ENCODE measurements around the gene TPM1. TPM values are rescaled to one million over a fixed set of nuclear protein-coding genes. Genes with fewer than 3 reads are reported as not detected.
"Not testable (repeated sequence)": the region's sequence is repeated elsewhere in the genome, so short reads cannot be mapped to it uniquely, and the experiment has no call there.

The TPM1 gene
- total RNA-seq (2014; rRNA removed; shearing (Covaris generic)) = 1,051 and 1,337 TPM in 2 replicates

DNA sequence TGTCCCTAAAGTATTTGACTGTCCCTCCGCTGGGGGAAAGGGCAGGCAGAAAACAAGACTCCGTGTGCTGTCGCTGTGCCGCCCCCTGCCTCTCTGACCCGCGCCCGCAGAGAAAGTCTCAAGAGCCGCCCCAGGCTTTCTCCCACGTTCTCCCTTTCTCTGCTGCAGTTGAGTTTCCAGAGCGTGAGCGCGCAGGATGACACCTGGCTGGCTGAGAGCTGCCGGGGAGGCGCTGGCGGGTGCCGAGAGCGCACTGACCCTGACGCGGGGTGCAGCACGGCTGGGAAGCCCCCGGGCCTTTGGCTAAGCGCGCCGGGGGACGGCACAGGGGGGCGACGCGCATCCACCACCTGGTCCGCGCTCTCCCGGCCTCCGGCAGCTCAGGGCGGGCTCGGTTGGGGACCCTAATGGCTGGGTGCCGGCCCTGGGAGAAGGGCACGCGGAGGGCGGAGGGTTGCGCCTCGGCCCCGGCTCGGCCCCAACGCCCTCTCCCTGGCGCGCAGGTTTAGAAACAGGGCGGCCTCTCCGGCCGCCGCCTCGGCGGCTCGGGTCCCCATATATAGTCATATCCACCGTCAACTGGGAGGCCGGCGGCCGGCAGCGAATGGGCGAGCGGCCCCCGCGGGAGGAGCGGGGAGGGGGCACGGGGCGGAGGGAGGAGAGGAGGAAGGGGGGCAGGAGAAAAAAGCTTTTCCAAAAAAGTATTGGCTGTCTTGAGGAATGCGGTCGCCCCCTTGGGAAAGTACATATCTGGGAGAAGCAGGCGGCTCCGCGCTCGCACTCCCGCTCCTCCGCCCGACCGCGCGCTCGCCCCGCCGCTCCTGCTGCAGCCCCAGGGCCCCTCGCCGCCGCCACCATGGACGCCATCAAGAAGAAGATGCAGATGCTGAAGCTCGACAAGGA lies at the start of gene TPM1:
TPM1 (plus strand) TSS at position 774 of the 903 bp plus-strand sequence; CDS start at position 857, 83 bp downstream.
- DNase-seq (ENCODE audit: low read depth) = peak; percentile 93

DNA sequence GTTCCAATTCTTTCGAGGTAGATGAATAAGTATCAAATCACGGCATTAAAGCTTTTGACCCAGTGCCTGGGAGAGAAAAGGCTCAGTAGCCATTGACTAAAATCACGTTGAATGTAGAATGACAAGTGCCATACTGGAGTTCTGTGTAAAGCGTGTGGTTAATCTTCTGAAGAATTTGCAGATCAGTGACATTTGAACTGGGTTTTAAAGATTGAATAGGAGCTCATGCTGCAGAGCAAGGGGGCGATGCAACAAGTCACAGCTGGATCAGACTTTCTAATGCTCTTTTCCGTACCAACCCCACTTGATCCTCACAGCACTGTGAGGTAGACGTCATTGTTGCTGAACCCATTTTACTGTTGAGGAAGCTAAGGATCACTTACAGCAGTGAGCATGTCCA lies 49.5 kb upstream of the TPM1 start:
- DNase-seq (ENCODE audit: low read depth) = no peak

DNA sequence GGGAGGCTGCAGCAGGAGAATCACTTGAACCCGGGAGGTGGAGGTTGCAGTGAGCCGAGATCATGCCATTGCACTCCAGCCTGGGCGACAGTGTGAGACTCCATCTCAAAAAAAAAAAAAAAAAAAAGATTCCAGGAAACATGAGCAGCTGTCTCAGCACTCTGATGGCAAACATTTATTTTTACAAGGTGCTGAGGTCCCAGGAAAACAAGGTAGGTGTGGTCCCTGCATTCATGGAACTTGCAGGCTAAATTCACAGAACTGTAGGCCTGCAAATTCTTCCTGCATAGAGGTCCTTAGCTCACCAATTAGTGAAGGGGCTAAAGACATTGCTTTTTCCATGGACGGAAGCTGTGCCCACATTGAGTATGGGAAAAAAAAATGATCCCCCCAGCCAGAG lies 48.9 kb upstream of the TPM1 start:
- not testable (repeated sequence) for DNase-seq (ENCODE audit: low read depth)

DNA sequence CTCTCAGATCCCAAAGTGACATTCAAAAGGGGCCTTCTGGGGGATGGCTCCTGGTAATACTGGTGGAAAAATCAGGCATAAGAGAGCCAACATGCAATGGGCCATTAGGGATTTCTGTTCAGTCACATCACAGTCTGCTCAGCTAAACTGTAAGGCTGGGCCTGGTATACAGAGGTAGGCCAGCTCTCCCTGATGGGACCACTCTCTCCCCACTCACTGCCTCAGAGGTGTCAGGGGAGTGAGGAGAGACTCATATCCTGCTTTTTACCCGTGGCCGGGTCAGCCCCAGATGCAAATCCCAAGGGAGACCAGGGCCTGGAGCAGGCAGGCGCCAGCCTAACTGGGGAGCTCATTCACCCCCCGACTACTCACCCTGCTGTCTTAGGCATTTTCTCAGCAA lies 48.1 kb upstream of the TPM1 start:
- DNase-seq (ENCODE audit: low read depth) = no peak

DNA sequence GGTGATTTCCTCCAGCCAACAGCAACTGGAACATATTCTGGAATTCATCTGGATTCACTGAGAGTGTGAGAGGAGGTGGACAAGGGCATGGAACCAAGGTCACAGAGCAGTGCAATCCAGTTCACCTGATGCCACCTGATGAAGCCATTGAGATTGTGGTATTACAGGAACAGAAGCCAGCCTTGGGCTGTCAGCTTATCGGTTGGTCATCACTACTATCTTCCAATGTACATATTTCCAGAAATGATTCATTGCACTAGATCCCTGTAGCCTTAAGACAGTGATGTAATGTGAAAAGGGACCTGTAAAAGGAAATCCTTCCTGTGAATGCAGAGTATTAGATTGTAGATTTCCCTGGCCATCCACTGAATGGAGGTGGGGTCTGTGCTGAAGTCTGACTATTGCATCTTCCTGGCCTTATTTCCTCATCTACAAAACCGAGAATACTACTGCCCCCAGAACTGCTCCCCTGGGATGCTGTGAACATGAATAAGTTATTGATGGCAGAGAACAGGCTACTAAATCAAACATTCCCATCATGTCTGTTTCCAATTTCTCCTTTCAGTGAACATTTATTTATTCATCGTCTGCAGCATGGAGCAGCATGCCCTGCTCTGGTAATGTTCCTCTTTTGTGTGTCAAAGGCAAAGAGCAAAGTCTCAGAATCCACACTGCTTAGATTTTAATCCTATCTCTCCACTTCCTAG lies 47.4 kb upstream of the TPM1 start:
- DNase-seq (ENCODE audit: low read depth) = peak; percentile 56

DNA sequence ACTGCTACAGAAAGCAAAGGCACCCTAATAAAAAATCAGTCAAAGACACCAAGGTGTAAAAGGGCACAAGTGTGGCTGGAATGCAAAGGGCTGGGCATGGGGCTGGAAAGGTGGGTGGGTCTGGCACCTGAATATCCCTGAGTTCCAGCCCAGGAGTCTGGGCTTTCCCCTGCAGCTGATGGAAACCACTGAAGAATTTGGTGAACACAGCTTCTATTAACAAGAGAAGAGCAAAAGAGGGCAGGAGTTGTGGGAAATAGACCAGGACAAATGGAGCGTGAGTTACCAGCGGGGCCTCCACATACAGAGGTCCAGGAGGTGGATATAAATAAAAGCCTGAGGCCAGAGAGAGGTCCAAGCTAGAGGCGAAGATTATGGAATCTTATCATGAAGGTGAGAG lies 45.1 kb upstream of the TPM1 start:
- peak; percentile 29 for DNase-seq (ENCODE audit: low read depth)

DNA sequence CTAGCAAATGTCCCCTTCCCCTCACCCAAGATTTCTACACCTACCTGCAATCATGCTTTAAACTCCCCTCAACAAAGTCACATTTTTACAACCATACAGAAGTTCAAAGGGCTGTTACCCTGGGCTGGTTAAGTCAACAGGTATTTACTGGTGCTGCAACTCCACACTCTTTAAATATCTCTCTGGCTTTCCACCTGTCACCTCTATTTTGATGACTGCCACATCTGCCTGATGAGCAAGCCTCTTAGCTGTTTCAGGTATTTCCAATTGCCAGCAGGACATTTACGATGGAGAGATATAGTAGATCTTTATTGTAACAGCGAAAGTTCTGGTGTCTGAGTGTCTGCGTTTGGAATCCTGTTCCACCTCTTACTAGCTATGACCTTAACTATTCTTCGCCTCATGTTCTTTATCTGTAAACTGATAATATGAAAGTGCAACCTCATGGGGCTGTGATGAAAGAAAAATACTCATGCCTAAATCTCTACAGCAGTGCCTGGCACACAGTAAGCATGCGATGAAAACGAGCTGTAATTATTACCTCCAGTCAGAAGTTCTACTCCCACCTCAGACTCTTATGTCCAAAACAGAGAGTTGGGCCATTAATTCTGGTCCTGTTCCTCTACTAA lies 44.2 kb upstream of the TPM1 start:
- no peak for DNase-seq (ENCODE audit: low read depth)

DNA sequence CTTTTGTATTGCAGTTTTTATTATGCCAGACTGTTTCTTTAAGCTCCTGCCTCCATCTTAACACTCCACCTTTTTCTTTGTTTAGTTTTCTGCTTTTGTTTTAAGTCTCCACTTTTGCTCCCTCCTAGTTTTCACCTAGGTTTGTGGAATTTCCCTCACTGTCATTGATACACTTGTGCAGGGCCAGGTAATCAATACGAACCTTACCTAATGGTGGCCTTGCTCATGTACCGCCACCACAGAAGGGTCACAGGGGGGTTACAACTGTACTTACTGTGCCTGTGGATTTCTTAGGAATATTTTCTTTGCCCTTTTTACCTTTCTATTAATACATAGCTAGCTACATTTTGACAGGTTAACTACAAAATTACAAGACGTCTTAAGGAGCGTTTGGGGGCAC lies 43.4 kb upstream of the TPM1 start:
- DNase-seq (ENCODE audit: low read depth) = no peak

DNA sequence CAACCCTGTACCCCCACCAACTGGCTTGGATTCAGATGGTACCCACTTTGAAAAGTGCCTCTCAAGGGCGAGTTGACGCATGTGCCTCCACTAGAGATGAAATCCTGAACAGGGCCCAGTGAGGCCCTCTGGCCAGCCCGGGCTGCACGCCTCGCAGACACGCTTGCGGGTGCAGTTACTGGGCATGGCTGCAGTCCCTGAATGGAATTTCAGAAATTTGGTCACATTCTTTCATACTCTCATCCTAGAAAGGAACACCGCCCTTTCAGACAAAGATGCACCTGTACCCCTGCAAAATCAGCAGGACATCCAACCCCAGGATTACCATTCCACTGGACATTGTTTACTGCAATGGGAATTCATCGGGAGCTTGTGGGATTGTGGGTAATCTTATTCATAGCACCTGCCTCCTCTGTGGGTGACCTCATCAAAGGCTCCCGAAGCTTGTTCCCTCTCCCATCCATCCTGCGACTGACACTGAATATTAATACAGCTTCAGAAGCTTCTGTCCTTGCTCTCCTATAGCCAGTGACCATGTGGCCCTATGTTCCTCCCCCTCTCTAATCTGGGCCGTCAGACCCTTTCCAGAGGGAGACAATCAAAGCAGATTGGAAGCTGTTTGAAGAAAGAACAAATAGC lies 42.5 kb upstream of the TPM1 start:
- DNase-seq (ENCODE audit: low read depth) = no peak

DNA sequence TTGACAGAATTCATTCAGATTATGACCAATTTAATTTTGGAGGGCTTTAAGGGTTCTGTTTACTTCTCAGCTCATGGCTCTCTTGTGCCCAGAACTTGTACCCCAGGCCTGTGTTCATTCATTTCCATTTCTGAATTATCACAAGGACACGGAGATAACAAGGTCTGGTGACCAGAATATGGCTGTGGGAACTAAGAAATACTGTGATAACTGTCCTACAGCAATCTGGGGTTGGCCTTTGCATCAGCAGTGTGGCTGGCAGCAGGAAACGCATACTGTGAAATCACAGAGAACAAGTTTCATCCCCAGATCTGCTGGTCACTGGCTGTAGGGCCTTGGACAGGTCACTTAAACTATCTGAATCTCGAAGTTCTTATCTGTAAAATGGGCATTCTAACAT lies 41.8 kb upstream of the TPM1 start:
- no peak for DNase-seq (ENCODE audit: low read depth)

DNA sequence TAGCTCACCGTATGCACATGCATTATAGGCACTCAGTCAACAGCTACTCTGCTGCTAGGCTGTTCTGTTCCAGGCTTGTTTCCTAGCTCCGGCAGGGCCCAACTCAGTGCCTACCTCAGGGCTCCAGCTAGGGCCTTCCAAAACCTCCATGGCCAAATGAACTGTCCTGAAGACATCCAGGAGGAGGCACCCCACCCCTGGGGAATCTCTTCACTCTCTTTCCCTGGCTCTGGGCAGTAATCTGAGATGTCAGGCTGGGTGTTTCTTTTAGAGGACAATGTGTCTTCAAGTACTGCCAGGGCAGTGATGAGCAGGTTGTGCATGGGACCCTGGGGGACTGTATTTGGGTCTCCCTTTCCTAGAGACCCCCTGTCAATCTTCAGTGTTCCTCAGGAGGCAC lies 38.3 kb upstream of the TPM1 start:
- DNase-seq (ENCODE audit: low read depth) = peak; percentile 62

DNA sequence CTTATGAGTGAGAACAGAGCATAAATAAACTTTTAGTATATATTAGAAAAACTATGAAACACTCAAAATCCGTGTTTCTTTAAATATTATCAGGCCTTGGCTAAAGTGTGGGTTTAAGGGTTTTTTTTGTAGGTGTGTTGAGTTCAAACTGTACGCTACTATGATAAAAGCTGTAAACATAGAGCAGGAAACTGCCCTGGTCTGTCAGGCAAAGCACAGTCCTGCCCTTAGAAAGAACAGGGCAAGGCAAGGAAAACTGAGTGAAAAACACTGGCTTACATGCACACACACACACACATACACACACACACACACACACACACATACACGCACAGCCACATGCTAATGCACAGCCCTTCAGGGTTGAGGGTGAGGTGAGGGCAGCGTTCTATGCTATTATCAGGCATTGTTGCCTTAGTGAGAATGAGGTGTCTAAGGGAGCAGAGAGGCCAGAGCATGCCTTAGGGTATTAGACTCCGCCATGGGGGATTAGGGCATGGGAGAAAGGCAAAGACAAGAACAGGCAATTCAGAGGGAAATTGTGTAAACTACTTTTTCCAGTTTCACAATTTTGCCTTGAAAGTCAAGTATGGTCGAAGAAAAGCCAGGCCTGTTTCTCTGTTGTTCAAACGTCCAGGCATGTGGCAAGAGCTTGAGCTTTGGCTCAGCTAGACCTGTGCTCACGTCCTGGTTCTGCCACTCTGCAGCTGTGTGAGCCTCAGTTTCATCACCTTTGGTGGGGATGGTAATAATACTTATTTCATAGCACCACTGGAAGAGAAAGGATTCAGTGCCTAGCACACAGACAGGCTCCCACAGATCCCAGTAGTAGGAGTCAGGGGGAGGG lies 36.3 kb upstream of the TPM1 start:
- DNase-seq (ENCODE audit: low read depth) = no peak

DNA sequence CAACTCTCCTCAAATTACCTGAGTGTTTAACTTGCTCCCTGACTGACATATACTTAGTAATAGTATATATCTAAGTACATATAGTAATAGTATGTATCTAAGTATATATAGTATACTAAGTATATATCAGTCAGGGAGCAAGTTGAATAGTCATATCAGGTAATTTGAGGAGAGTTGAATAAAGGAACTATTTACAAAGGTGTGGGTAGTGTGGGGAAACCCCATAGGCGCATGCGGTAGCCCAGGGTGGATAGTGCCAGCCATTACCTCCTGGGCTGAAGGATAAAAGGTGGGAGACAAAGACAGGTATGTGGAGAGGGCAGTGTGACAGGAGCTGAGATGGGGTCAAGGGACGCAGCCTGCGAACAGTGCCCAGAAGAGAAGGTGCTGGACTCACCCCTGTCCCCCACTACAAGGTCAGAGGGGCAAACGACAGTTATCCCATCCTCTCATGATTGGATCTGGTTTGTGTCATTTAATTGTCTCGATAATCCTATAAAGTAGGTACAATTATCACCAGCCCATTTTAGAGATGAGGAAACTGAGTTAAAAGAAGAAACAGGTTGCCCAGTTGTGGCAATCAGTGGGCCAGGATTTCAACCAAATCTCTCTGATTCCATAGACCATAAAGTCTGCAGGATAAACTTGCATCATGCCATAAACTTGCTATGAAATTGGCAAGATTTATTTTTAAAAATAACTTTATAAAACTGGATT lies 34.1 kb upstream of the TPM1 start:
- no peak for DNase-seq (ENCODE audit: low read depth)

DNA sequence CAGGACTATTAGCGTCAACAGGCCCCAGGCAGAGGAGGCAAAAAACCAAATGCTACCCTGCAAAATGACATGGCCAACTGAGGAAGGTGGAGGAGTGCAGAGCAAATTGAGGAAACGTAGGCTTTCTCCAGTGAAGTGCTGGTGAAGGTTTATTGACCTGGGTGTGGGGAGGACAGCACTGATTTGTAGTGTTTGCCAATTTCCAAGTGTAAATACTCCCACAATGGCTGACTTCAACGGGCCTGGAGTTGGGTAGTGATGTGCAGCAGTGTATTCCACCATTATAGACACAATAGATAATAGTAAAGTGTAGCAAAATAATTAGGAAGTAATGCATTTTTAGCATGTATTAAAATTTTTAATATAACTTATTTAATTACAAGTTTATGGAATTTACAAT lies 32.2 kb upstream of the TPM1 start:
- no peak for DNase-seq (ENCODE audit: low read depth)

DNA sequence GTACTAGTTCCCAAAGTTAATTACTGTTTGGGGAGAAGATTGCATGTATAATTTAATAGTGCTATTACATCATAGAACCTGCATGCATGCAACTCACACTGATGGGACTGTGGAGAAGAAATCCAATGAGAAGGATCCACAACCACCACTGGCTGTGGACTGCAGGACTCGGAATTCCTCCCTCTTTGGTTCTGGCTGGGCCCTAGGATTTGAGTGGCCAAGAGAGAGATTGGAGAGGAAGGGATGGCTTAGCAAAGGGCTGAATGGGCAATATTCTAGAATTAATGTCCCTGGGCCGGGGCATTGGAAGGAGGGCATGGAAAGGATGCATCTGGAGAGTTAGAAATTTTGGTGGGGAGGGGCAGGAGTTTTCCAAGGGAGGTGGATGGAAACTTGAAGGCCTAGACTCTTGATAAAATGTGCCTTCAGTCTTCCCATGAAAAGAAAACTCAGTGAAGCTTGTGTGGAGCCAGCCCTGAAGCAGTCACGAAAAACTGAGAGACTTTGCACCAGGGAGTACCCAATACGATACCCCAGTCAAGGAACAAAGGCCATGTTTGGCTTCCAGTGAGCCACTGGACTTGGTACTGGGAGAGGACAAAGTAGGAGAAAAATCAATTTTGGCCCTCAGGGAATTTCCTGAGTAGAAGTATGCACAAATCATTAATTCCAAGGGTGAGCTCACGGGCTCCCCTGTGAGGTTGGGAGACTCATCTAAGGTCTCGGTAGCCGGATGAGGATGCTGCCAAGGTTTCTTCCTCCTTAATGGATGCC lies 31.4 kb upstream of the TPM1 start:
- DNase-seq (ENCODE audit: low read depth) = no peak

DNA sequence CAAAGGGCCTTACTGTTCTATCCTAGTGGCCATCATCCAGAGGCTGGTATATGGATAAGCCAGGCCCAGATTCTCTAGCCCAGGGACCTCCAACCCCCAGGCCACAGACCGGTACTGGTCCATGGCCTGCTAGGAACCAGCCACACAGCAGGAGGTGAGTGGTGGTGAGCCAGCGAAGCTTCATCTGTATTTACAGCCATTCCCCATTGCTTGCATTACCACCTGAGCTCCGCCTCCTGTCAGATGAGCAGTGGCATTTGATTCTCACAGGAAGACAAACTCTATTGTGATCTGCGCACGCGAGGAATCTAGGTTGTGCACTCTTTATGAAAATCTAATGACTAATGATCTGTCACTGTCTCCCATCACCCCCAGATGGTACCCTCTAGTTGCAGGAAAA lies 30.1 kb upstream of the TPM1 start:
- no peak for DNase-seq (ENCODE audit: low read depth)

DNA sequence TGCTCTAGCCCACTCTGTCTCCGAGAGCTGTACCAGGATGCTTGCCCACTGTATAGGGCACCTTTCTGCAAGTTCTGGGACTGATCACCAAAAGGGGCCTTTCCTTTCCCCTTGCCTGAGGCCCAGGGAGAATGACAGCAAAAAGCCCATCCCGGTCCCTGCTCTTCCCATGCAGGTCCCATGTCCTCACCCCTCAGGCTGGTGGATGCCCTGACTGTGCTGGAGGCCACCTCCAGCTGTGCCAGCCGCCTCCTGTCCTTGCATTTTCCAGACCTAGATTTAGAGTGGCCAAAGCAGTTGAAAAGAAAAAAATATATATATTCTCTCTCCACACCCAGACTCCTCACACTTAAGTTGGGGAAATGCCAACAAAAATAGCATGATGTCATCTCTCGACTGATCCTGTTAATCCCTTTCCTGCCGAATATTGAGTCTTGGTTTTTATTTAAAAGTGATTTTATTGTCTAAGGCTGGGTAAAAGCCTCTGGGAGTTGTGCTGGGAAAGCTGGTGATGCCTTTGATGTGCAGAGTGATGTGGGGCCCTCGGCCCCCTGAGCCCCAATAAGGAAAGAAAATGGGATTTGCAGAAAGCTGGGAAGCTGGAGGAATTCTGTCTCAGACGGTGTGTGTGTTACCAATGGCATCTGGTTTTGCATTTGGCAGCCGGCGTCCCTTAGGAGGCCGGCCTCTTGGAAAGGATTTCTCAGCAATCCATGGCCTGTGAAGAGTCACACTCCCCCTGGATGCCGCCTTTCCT lies 29.3 kb upstream of the TPM1 start:
- DNase-seq (ENCODE audit: low read depth) = peak; percentile 87

DNA sequence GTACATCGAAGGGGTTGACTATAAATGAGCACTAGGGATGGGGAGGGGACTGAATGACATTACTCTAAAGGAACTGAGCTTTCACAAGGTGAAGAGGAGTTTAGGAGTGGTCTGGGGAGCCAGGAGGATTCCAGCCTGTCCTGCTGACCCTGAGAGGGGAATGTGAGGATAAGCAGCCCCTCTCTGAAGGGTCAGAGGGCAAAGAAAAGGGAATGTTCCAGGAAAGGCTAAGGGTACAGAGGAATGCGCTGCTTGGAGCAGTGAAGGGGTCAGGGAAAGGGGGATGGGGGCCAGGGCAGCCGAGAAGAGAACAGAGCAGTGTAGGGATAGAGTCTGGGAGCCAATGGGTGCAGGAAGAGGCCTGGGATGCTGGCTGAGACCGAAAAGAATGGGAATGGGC lies 28.0 kb upstream of the TPM1 start:
- DNase-seq (ENCODE audit: low read depth) = no peak

DNA sequence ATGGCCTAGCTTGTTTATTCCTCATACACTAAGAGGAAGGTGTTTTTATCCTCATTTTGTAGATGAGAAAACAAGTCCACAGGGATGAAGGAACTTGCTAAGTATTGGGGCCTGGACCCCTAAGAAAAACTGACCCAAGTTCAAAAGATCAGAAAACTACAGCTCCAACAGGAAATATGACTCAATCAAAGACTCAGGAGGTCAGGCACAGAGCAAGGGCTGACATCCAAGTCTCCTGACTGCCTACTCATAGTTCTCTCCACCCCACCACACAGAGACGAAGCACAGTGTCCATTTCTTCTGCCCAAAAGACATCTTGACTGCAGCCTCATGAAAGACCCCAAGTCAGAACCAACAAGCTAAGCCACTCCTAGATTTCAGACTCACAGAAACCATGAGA lies 26.9 kb upstream of the TPM1 start:
- peak; percentile 87 for DNase-seq (ENCODE audit: low read depth)

Data from M059J (cell line).